K562 (cell line): ENCODE data around the gene PTGIR. TPM values are rescaled to one million over a fixed set of nuclear protein-coding genes. Genes with fewer than 3 reads are reported as not detected.

Source experiments
- ATF1 ChIP-seq, 2 experiments: fragments of 450-650 bp in 1 of 2; IDR thresholded peaks; 2 replicates each; pipeline ENCODE4 v1.6.1; 2016; ENCODE audit warnings: missing compliant biosample characterization in 1 of 2, missing genetic modification characterization in 1 of 2
- EP300 ChIP-seq: IDR thresholded peaks from 2 replicates; pipeline ENCODE4 v1.6.1; 2012; ENCODE audit warnings: low read length, improper control_type of control experiment
- ETV5 ChIP-seq: sonication (generic); formaldehyde crosslinking; IDR thresholded peaks from 2 replicates; pipeline ENCODE4 v1.4.0; 2020; ENCODE audit warnings: low read depth, mild to moderate bottlenecking, missing genetic modification reagents
- ILF3 ChIP-seq: fragments of 450-650 bp; IDR thresholded peaks from 2 replicates; pipeline ENCODE4 v1.6.1; 2018; ENCODE audit warnings: antibody characterized with exemption, mild to moderate bottlenecking, moderate library complexity, borderline replicate concordance
- KLF1 ChIP-seq: fragments of 450-650 bp; IDR thresholded peaks from 2 replicates; pipeline ENCODE4 v1.6.1; 2016; ENCODE audit warnings: missing genetic modification characterization, missing compliant biosample characterization
- L3MBTL2 ChIP-seq: fragments of 450-650 bp; IDR thresholded peaks from 2 replicates; pipeline ENCODE4 v1.6.1; 2016; ENCODE audit warnings: mild to moderate bottlenecking, moderate library complexity
- MYNN ChIP-seq, 2 experiments: sonication (generic); formaldehyde crosslinking in 1 of 2; IDR thresholded peaks; 2 replicates each; pipeline versions ENCODE4 v1.5.0 to v1.6.1; 2016 to 2020; ENCODE audit warnings: antibody characterized with exemption in 1 of 2, missing genetic modification reagents in 1 of 2
- NCOA4 ChIP-seq: fragments of 450-650 bp; IDR thresholded peaks from 2 replicates; pipeline ENCODE4 v1.6.1; 2018; ENCODE audit warnings: mild to moderate bottlenecking; ENCODE audit not compliant: partially characterized antibody
- NR1H2 ChIP-seq: sonication (generic); formaldehyde crosslinking; IDR thresholded peaks from 2 replicates; pipeline ENCODE4 v1.4.0; 2020; ENCODE audit warnings: mild to moderate bottlenecking, missing genetic modification reagents
- NR4A1 ChIP-seq, 2 experiments: fragments of 250-450 bp in 1 of 2; fragments of 450-650 bp in 1 of 2; sonication (Bioruptor Pico) in 1 of 2; IDR thresholded peaks; 2 replicates each; pipeline versions ENCODE4 v1.4.0 to v1.6.1; 2016 to 2020; ENCODE audit warnings: mild to moderate bottlenecking in 2 of 2, missing compliant biosample characterization in 1 of 2, missing genetic modification characterization in 1 of 2, moderate library complexity in 1 of 2
- PRPF4 ChIP-seq: fragments of 200-400 bp; formaldehyde crosslinking; IDR thresholded peaks from one replicate; pipeline ENCODE4 v1.6.1; 2017; ENCODE audit warnings: low read length, low read depth, mild to moderate bottlenecking; ENCODE audit not compliant: insufficient read depth, poor library complexity, severe bottlenecking
- SRF ChIP-seq, 2 experiments: fragments of 250-450, 450-650 bp in 1 of 2; sonication (Bioruptor Pico) in 1 of 2; sonication (generic) in 1 of 2; formaldehyde crosslinking; IDR thresholded peaks; 2 replicates each; pipeline versions ENCODE4 v1.5.0 to v1.5.1; 2020 to 2022; ENCODE audit warnings: mild to moderate bottlenecking in 1 of 2, missing genetic modification reagents in 1 of 2
- TFE3 ChIP-seq: fragments of 450-650 bp; formaldehyde crosslinking; IDR thresholded peaks from 2 replicates; pipeline ENCODE4 v1.4.0; 2020; ENCODE audit warnings: mild to moderate bottlenecking, mixed read lengths
- THRB ChIP-seq: fragments of 450-650 bp; formaldehyde crosslinking; conservative IDR thresholded peaks from 2 replicates; pipeline ENCODE4 v1.4.0; 2022; ENCODE audit warnings: mild to moderate bottlenecking, missing genetic modification characterization
- ZC3H4 ChIP-seq: sonication (generic); formaldehyde crosslinking; IDR thresholded peaks from 2 replicates; pipeline ENCODE4 v1.9.0; 2021; ENCODE audit warnings: missing genetic modification reagents, borderline replicate concordance
- ZFPM2 ChIP-seq: fragments of 250-450 bp; sonication (Bioruptor Pico); IDR thresholded peaks from 2 replicates; pipeline ENCODE4 v1.5.1; 2022; ENCODE audit warnings: mild to moderate bottlenecking
- ZNF174 ChIP-seq: fragments of 250-450 bp; sonication (Bioruptor Pico); IDR thresholded peaks from 2 replicates; pipeline ENCODE4 v1.4.0; 2020; ENCODE audit warnings: mild to moderate bottlenecking
- ZNF551 ChIP-seq: fragments of 250-450 bp; sonication (Bioruptor Pico); IDR thresholded peaks from 2 replicates; pipeline ENCODE4 v1.5.0; 2021; ENCODE audit warnings: mild to moderate bottlenecking, moderate library complexity
- ZNF699 ChIP-seq: fragments of 250-450 bp; sonication (Bioruptor Pico); IDR thresholded peaks from 2 replicates; pipeline ENCODE4 v1.8.0; 2021; ENCODE audit warnings: mild to moderate bottlenecking, moderate library complexity; ENCODE audit not compliant: insufficient replicate concordance
- ZNF740 ChIP-seq, 3 experiments: fragments of 200-800 bp in 1 of 3; sonication (Bioruptor generic) in 1 of 3; sonication (generic) in 1 of 3; formaldehyde crosslinking in 1 of 3; IDR thresholded peaks; 2 replicates each; pipeline versions ENCODE4 v1.6.1 to v1.8.0; 2016 to 2022; ENCODE audit warnings: mild to moderate bottlenecking in 2 of 3, missing compliant biosample characterization in 2 of 3, missing genetic modification characterization in 2 of 3, missing genetic modification reagents in 1 of 3
- polyA plus RNA-seq, 8 experiments: library from polyadenylated mRNA; depleted of rRNA in 4 of 8; stranded (reverse) in 5 of 8; unstranded in 3 of 8; fragments of >200 nt; fragmentation: Nextera tagmentation in 2 of 8; fragmentation: Illumina TruSeq in 1 of 8; extraction: Ambion mirVana in 2 of 8; extraction: Trizol in 1 of 8; gene quantifications; 2 replicates each; pipeline versions ENCODE4 v1.2.1 to v1.2.3, GENCODE V29; 2011 to 2014; ENCODE audit warnings: inconsistent platforms in 1 of 8, missing spikeins in 1 of 8
- total RNA-seq, 7 experiments: library from RNA; depleted of rRNA in 6 of 7; stranded (reverse); fragments of >200 nt in 6 of 7; fragmentation: Illumina TruSeq in 2 of 7; extraction: Trizol in 2 of 7; gene quantifications; 2 replicates each; pipeline versions ENCODE4 v1.2.1 to v1.2.3, GENCODE V29; 2011 to 2021; ENCODE audit warnings: low replicate concordance in 1 of 7

The PTGIR gene
- total and polyA plus RNA-seq, 9 of the 15 experiments (the other 6 are each of a cell fraction or from before 2014, with no cell fraction given) = 0.11 to 3.4 (median 1.1) TPM; not detected in 1

GRCh38 chr19:46600384-46601317, 24.2 kb downstream of the PTGIR start (continued):
- TF ChIP-seq ZC3H4 (no peak), ZNF551 (no peak), ZNF699 (CRISPR knock-in tag) (no peak), ETV5 (peak; percentile 31; the same call in 1 of the 2 replicates), TFE3 (no peak), ZFPM2 (CRISPR knock-in tag) (no peak), NR1H2 (peak; percentile 48; the same call in 1 of the 2 replicates), NR4A1 (CRISPR knock-in tag; IDR thresholded peaks at IDR 0.05) (no peak), NR4A1 (tag; IDR thresholded peaks at IDR 0.05) (peak; percentile 94), NCOA4 (no peak), ZNF174 (CRISPR knock-in tag) (no peak), EP300 (peak; percentile 39), ATF1 (CRISPR knock-in tag; IDR thresholded peaks at IDR 0.05) (peak; percentile 85), ATF1 (tag; IDR thresholded peaks at IDR 0.05) (peak; percentile 99), KLF1 (tag) (peak; percentile 98), SRF (CRISPR knock-in tag; IDR thresholded peaks at IDR 0.05) (peak in 1 of 2 experiments; percentile 53; a peak in 1 of 4 replicates), PRPF4 (no peak), MYNN (IDR thresholded peaks at IDR 0.05) (no peak), MYNN (CRISPR knock-in tag; IDR thresholded peaks at IDR 0.05) (no peak), ZNF740 (CRISPR knock-in tag; IDR thresholded peaks at IDR 0.05) (0 out of 2 replicates have a peak, but pooled peaks have one; percentile 16), ZNF740 (tag; IDR thresholded peaks at IDR 0.05) (no peak), THRB (CRISPR knock-in tag) (no peak), ILF3 (no peak), L3MBTL2 (peak; percentile 64)
